Islet precursor cell (in vitro differentiated cells): ENCODE measurements around the gene MCTS1.
"Not testable (repeated sequence)": the region's sequence is repeated elsewhere in the genome, so short reads cannot be mapped to it uniquely, and the experiment has no call there.

ENCODE experiments used
- DNase-seq: peaks from one replicate; pipeline ENCODE4 v3.0.0-alpha.2; 2018

MCTS1 gene

DNA sequence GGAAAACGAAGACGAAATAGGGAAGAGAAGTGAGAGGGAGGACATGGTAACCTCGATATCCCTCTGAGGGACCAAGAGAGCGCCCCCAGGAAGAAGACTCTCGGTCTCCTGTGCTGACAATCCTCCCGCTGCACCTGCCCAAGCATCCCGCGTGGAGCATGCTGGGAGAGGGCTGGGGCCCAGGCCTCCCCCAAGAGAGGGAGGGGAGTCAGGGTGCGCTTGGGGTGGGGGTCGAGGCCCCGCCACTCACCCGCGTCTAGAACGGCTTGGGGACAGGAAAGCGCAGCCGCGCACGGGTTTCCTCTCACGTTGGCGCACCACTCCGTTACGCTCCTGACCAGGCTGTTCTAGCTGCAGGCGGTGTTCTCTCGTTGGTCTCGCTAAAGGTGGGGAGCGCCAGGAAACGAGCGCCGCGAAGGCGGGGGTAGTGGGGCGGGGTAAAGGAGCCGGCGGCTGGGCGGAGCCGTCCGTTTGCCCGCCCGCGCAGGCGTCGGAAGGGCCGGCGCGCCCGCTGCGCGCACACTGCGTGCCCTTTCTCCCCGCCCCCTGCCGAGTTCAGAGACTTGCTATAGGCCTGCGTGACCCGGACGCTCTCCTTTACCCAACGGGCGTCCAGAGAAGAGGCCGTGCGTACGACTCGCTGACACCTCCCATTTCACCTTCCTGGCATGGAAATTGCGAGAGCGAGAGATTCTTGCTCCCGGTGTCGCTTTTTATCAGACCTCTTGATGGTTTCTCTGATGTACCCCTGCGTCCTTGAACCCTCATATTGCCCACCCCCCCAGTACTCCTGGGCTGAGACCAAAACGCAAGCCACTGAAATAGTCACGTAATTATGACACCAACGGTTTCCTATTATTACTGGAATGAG lies 26.0 kb downstream of the MCTS1 start, which contains the start of gene C1GALT1C1:
Gene C1GALT1C1, minus strand, starts transcription at position 388 of the 871 bp plus-strand sequence. CDS start 2,888 bp downstream, outside the sequence.
- peak; percentile 96 for DNase-seq

DNA sequence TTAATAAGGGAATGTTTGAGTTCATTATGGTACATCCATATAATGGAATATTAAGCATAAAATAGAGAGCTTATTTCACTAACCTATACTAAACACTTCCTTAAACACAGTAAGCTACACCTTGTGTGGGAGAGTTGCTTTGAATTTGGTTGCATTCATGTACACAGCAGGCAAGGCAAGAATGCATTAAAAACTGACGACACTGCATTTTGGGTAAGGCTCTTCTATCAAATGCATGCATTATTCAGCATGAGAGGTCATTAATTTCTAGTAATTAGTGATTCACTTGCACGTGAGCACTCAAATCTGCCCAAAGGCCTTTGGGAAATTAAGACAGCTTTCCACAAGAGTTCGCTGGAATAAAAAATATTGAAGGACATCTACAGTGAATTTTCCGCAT lies 34.7 kb downstream of the MCTS1 start:
- no peak for DNase-seq

DNA sequence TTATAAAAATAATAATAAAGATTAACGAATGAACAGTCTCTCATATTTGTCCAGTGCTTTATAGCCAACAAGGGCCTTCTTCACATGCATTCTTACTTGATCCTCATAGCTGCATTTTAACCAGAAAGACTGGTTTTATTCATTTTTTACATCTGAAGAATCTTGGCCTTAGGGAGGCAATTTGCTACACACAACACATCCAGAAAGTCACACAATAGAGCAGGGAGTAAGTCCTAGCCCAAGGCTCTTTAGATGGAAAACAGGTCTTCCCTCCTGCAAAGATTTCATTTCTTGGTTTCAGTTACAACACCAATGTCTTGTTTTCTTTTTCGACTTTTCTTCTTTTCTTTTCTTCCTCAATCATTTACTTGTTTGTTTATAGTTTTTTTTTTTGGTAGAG lies 39.0 kb downstream of the MCTS1 start:
- DNase-seq: no peak

DNA sequence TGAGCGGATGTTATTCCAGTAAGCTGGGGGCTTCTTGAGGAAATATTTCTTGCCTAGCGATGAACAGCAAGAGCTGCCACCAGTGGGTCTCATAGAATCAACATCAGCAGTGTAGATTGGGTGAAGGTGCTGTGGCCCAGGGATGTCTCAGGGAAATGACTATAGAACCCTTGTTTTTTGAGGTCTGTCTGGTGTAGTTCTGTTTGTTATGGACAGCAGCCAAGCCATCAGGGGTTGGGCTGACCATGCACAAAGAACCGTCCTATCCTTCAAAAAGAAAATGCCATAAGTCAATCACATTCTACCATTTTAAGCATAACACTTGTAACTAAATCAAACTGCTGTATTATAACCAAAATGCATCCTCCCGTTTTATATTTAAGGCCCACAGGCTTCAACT lies 43.2 kb downstream of the MCTS1 start:
- DNase-seq: no peak

DNA sequence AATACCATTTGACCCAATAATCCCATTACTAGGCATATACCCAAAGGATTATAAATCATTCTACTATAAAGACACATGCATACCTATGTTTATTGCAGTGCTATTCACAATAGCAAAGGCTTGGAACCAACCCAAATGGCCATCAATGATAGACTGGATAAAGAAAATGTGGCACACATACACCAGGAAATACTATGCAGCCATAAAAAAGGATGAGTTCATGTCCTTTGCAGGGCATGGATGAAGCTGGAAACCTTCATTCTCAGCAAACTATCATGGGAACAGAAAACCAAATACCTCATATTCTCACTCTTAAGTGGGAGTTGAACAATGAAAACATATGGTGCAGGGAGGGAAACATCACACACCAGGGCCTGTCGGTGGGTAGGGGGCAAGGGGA lies 48.4 kb downstream of the MCTS1 start:
- not testable (repeated sequence) for DNase-seq

DNA sequence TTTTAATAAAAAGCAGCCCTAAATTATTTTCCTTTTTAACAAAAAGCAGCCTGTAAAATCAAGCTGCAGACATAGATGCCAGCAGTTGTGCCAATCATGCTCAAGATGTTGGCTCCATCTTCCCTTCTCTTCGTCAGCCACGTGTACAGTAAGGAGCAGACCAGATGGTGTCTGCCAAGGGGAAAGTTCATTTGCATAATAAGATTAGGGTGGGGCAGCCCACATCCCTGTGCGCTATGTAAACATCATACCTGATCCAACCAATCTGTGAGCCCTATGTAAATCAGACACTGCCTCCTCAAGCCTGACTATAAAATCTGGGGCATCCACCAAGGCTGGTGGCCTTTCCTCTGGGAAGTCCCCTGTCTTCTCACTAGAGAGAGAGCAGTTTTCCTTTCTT lies 49.1 kb downstream of the MCTS1 start:
- no peak for DNase-seq

DNA sequence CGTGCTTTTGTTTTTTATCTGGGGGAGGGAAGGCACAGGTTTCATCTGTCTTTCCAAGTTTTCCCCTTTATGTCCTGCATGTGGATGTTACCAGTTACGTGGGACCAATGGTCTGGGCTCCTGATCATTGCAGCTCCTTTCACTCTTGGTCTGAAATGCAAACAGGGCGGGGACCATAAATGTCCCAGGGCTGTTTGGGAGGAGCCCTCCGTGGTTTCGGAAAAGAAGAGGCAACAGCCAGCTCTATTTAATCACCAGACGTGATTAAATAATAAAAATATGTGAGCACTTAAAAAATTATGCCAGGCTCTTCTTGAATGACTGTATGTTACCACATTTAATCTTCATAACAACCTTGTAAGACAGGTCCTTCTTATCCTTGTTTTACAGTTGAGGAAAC lies 56.7 kb downstream of the MCTS1 start:
- no peak for DNase-seq
